GM18508 (cell line): ENCODE measurements around the gene MAP3K1.
"Not testable (repeated sequence)": the region's sequence is repeated elsewhere in the genome, so short reads cannot be mapped to it uniquely, and the experiment has no call there.

Experiments used
- ATAC-seq: cut with Tn5 transposase; IDR thresholded peaks from one replicate; pipeline ENCODE4 v1.9.1; 2021; ENCODE audit warnings: moderate number of reproducible peaks; ENCODE audit not compliant: insufficient read depth, unreplicated experiment

MAP3K1 gene

GRCh38 chr5:56815658-56816545, 553 bp downstream of the MAP3K1 start:
- no peak for ATAC-seq

DNA sequence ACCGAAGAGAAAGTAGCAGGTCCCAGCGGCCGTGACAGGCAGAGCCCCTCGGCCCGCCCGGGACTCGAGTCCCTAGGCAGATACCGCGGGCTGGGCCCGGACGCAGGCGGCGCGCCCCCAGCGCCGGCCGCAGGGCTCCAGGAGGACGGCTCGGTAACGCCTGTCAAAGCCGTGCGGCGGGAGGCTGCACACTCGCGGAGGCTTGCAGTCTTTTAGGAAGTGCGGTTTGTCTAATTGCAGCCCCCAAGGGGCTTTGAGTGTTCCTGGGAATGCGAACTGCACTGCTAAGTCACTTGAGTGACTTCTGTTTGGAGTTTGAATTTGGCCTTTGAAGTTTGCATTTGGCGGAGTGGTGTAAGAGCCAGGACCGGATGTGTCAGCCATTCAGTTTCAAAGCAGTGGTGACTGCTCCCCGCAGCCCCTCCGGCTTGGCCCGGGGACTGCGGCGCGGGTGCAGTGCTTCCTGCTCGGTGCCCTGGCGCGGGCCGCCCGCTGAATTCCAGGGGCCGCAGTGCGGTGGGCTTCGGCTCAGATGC, 1.3 kb downstream of the MAP3K1 start:
- ATAC-seq: peak; percentile 24

DNA sequence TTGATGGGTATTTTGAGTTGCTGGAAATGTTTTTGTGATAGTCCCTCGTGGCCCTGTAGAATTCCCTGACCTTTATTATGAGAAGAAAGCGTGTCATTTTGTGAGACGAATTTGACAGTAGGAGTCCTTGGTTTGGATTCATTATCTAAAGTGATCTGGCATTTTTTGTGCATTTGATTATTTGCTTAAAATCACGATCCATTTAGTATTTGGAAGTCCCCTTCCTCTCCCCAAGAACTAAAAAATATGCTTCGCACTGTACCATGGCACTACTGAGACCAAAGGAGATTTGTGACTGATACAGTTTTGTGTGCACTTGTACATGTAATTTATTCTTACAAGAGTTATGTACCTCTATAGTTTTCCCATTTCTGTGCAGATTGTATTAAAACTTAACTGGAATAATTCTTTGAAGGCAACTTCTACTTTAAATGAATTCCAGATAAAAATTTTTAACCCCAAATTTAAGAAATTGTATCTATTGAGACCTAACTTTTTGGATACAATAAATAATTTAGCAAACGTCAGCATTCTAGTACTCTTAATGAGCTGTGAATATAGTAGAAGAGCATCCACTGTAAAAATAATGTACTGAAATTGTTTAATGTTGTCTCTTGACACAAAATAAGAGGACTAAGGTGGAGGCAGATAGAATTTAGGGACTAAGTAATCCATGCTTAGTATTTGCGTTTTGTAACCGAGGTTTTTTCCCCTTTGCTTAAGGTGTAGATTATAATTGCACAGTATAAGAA, 2.1 kb downstream of the MAP3K1 start:
- ATAC-seq: no peak

GRCh38 chr5:56818450-56819037, 3.2 kb downstream of the MAP3K1 start:
- no peak for ATAC-seq

DNA sequence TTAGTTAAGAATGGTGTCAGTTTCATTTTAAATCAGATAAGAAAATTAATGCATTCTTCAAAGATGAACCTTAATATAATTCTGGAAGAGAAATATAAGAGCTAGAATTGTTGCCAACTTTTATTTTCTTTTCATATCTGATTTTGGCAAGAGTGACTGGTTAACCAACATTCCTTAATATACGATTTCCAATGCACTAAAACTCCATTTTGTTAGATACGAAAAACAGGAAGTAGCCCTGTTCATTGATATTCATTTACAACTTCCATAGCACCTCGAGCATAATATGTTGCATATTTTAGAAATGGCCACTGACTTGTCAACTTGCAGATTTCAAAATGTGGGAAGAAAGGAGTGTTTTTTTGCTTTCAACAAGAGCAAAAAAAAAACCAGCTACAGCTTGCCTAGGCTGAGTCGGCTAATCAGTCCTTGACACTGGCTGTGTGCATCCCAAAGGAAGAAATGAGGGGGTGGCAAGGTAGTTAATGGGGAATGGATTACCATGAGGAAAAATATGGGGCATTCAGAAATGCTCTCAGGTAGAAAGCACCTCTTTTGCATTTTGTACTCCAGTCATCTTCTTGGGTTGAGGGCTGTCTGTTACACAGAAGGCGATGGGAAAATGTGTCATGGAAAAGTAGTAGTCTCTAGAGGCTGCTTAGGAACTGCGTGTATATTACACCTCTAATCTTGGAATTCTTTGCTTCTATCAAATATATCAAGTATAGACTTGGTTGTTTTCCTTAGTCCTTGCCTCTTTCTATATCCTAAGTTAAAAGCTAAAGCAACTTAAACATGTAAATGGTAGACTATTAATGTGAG, 3.9 kb downstream of the MAP3K1 start:
- ATAC-seq: no peak

DNA sequence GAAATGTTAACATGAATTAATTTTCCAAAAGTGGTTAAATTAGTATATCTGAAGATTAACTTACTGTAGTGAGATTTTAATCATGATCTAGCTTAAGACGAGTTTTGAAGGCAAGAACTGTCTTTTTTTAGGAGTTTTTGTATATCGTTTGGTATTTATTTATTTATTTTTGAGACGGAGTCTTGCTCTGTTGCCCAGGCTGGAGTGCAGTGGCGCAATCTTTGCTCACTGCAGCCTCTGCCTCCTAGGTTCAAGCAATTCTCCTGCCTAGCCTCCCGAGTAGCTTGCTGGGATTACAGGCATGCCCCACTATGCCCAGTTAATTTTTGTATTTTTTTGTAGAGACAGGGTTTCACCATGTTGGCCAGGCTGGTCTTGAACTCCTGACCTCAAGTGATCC, 6.5 kb downstream of the MAP3K1 start:
- not testable (repeated sequence) for ATAC-seq

- no peak for ATAC-seq
Measured at GRCh38 chr5:56822981-56823380, 7.6 kb downstream of the MAP3K1 start.

- ATAC-seq: no peak
Measured at GRCh38 chr5:56824019-56824418, 8.7 kb downstream of the MAP3K1 start.

DNA sequence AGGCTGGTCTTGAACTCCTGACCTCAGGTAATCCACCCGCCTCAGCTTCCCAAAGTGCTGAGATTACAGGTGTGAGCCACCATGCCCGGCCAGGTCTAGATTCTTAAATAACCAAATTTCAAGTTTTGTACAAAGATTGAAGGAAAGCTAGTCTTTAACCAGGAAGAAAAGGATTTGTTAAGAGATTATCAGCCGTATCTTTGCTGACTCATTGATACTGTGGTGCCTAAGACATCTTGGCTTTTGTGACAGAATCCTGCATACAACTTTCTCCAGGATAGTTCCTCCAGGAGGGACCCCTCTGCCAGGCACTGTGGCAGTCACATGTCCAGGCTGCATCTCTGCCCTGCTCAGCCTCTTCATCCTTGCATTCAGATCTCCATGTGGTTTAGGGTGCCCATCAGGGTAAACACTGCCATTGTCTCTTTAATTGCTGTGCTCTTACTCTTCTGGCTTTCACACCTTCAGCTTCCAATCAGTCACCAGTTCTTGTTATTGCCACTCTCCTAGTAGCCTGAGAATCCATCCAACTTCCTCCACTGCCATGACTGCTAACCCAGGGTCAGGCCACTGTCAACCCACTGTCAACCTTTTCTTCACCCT, 10.0 kb downstream of the MAP3K1 start:
- no peak for ATAC-seq

GRCh38 chr5:56827049-56827448, 11.7 kb downstream of the MAP3K1 start:
- ATAC-seq: no peak

DNA sequence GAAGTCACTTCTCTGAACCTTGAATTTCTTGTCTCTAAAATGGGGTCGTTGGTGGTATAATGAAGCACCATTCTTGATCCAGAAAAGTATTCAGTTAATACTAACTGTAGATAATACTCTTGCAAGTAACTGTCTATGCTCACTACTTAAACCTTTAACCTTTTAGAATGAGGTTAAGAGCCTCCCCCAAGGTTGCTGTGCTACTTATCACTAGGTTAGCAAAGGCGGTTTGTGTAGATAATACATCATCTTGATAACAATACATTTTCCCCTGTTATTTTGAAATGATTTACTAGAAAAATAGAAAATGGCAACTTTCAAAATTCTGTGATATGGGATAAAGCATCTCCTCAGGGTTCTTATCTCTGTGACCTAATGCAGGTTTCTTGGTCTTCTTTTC, 12.6 kb downstream of the MAP3K1 start:
- ATAC-seq: no peak

GRCh38 chr5:56829137-56829908, 14.0 kb downstream of the MAP3K1 start:
- no peak for ATAC-seq

- no peak for ATAC-seq
Measured at GRCh38 chr5:56831773-56832172, 16.4 kb downstream of the MAP3K1 start.

- no peak for ATAC-seq
Measured at GRCh38 chr5:56833325-56833724, 18.0 kb downstream of the MAP3K1 start.

DNA sequence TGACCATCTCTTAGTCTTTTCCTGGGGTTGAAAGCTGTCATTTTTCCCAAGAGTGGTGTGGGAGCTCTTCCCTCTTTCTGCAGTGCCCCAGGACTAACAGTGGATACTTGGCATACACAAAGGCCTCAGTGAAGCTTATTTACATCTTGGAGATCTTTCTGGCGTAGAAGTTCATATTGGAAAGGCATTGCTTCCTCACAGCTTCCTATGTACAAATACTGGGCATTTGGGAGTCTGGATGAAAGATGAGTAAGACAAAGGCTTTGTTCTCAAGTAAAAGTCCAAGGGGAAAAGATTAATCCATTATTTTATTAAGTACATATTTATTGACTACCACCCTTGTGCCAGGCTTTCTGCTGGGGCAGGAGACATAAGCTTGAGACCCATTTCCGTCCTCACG, 22.0 kb downstream of the MAP3K1 start:
- ATAC-seq: no peak

- no peak for ATAC-seq
Measured at GRCh38 chr5:56837956-56838355, 22.6 kb downstream of the MAP3K1 start.

DNA sequence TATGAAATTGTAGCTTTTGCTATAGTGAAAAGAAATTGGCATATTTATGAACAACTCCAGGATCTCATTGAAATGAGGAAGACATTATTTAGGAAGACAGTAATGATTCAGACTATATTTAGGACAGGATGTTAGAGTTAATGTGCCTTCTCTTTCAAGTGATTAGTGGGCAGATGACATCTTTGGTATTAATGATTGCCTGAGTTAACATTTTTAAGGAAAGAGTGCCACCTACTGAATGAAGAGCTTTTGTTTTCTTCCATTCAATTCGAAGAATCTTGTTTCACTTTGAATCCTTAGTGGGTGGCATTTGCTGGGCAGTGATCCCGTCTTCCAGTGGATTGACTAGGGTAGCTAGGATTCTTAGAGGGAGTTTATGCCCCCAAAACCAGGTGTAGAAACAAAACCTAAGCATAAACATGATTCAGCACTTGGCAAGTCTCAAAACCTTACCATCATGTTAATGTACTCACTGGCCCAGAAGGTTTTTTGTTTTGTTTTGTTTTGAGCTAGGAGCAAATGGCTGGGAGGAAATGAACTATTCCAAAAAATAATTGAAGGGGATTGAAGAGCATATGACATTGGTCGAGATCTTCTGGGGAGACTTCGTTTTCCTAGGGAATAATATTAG, 23.2 kb downstream of the MAP3K1 start:
- peak; percentile 49 for ATAC-seq

DNA sequence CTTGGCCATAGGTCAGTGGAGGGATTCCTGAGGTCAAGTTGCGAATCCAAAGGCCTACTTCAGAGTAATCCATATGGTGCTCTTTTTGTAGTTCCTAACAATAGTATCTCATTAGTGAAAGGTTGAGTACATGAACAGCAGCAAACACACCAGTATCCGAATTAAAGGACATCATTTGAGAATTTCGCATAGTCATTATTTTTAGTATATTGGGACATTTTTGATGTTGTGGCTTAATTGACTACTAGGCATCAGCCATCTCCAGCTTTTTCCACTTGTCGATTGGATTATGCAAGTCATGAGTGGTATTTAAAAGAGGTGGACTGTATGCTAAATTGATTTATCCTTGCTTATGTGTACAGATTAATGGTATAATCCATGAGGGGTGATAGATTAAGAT, 23.7 kb downstream of the MAP3K1 start:
- ATAC-seq: no peak

DNA sequence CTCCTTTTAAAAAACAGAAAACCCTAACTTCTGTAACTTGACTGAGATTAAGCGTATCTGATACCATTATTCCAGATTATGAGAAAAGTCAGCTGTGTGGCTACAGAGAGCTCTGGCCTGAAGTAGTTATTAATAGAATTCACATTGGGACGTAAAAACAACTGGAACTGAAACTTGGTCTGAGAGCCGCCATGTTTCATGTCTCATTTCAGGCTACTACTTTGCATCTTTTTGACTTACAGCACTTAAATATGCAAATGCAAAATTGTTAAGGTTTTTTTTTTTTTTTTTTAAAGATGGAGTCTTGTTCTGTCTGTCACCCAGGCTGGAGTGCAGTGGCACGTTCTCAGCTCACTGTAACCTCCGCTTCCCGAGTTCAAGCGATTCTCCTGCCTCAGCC, 25.2 kb downstream of the MAP3K1 start:
- no peak for ATAC-seq
